SK-MEL-5 (cell line): ENCODE measurements around the gene SCYGR3. TPM values are rescaled to one million over a fixed set of nuclear protein-coding genes. Genes with fewer than 3 reads are reported as not detected.

Source experiments
- DNase-seq: peaks from one replicate; pipeline ENCODE4 v3.0.0-alpha.2; 2016; ENCODE audit warnings: low read depth, low spot score
- in situ Hi-C: cut with HindIII; loops from 2 replicates; pipeline ENCODE4 v1.10.0; 2016; ENCODE audit warnings: low sequenced_read_pairs, high pct_unique_total_duplicates, low pct_unique_long_range_greater_than_20kb
- total RNA-seq: library from RNA; depleted of rRNA; stranded (reverse); fragments of >200 nt; shearing (Covaris generic); gene quantifications from 2 replicates; pipeline ENCODE4 v1.2.3, GENCODE V29; 2014; rRNA removed

The SCYGR3 gene
- total RNA-seq, 1 experiment from 2014 or later: not detected

DNA sequence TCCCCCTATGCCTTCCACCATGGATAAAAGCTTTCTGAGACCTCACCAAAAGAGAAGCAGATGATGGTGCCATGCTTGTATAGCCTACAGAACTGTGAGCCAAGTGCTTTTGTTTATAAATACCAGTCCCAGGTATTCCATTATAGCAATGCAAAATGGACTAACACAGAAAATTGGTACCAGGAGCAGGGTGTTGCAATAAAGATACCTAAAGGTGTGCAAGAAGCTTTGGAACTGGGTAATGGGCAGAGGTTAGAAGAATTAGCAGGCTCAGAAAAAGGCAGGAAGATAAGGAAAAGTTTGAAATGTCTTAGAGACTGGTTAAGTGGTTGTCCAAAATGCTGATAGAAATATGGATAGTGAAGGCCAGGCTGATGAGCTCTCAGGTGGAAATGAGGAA, 32.3 kb downstream of the SCYGR3 start:
- in situ Hi-C loops: no loop called here
- DNase-seq: no peak

DNA sequence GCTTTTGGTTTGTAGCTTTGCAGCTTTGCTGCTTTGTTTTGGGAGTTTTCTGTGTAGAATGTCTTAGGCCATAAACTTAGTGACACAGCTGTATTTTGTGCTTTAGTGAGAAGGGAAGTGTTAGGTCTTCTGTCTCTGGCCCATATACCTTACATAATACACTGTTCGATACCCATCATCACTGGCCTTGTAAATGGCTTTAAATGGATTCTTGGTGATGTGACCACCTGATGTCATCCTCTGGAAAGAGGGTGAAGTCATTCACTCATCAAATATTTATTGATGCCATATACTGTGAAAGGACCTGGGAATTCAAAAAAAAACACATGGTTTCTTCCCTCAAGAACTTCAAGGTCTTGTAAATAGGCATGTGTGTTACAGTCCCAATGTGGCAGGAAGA, 34.8 kb downstream of the SCYGR3 start:
- in situ Hi-C loops: no loop called here
- no peak for DNase-seq

DNA sequence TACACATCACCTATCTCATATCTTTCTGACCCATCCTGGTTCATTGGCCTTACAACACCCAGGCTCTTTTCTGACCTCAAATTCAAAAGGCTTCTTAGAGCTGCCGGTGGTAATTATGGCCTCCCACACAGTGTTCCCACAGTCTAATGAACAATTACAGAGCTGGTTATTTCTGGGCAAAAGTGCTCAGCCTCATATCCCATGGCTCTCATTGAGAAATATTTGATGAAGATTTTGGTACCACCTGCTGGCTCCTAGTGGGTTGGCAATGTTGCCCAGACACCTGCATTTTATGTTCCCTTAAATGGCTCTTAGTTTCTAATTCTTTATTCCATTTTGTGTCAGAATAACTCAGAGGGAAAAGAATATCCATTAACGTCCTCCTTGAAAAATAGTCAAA, 36.0 kb downstream of the SCYGR3 start:
- in situ Hi-C loops: no loop called here
- DNase-seq: no peak

DNA sequence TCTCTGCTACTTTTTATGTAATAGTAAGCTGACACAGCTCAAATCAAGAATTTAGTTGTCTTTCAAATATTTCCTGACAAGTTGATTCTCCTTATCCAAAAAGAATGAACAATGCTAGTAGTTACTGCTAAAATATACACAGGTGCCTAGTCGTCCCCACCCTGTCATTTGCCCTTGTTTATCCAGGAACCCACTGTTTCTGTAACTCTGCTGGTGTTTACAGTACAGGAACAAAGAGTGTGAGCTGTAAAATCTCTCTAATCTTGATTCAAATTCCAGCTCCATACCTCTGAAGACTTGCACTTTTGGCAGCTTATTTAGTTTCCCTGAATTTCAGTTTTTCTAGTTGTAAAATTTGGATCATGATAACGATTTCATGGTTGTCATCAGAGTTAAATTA, 37.1 kb downstream of the SCYGR3 start:
- in situ Hi-C loops: no loop called here
- DNase-seq: no peak

DNA sequence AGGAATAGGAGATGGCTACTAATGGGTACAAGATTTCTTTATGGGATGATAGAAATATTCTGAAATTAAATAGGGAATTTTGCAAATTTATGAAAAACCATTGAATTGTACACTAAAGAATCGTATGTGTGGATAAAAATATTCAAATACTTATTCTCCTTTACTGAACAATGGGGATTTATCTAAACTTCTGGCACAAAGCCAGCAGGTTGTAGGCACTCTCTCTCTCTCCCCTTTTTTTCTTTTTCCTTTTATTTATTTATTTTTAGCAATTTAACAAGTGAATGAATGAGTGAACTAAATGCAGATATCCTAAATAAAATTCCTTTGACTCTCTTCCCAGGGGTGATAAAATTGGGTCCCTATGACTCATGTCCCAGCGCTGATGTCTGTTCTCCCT, 37.8 kb downstream of the SCYGR3 start:
- DNase-seq: no peak
- in situ Hi-C loops: no loop called here

DNA sequence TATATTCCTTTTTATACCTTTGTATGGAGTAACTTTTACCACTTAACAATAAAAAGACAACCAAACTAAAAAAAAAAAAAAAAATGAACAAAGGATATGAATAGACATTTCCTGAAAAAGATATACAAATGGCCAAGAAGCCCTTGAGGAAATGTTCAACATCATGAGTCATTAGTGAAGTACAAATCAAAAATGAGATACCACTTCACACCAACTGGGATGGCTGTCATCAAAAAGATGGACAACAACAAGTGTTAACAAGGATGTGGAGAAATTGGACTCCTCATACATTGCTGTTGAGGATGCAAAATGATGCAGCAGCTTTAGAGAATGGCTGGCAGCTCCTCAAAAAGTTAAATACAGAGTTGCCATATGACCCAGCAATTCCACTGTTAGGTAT, 38.5 kb downstream of the SCYGR3 start:
- DNase-seq: no peak
- in situ Hi-C loops: no loop called here

DNA sequence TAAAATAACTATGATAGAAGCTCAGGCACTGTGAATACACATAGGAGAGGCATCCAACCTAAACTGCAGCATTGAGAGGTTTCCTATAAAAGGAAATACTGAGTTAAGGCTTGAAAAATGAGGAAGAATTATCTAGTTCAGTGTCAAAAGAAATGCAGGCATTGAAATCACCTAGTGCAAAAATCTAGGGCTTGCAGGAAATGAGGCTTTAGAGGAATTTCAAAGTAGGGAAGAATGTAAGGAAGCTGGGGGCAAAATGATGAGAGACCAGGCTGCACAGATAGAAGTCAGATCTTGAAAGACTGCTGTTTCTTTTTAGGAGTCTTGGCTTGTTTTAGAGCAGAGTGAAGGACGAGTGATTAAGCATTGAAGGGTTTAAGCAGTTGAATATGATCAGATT, 44.0 kb downstream of the SCYGR3 start:
- no peak for DNase-seq
- in situ Hi-C loops: no loop called here

DNA sequence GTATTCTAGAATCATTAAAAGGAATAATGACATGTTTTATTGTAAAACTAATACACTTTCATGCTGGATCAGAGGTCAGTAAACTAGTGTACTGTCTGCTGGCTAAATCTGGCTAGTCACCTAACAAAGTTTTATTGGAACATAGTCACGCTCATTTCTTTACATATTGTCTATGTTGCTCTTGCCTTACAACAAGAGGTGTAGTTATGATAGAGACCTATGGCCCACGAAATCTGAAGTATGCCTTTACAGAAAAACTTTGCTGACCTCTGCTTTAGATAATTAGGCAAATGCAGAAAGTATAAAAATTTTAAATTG, 45.8 kb downstream of the SCYGR3 start:
- DNase-seq: no peak
- in situ Hi-C loops: no loop called here

DNA sequence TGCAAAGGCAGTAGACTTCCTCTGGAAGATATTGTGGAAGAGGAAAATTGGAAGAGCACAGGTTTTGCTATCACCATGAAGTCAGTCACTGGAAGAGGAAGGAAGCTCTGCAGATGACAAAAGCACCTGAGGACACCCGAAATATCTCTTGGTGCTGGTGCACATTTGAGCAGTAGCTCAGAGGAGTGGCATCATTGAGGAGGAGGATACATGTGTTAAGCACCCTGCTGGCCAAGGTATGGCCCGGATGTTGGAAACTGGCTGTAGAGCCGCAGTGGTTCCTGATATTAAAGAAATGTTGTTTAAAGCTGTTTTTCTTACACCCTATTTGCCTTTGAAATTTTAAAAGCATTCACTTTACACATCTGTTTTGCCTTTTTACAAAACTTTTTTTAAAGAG, 48.6 kb downstream of the SCYGR3 start:
- in situ Hi-C loops: no loop called here
- no peak for DNase-seq

DNA sequence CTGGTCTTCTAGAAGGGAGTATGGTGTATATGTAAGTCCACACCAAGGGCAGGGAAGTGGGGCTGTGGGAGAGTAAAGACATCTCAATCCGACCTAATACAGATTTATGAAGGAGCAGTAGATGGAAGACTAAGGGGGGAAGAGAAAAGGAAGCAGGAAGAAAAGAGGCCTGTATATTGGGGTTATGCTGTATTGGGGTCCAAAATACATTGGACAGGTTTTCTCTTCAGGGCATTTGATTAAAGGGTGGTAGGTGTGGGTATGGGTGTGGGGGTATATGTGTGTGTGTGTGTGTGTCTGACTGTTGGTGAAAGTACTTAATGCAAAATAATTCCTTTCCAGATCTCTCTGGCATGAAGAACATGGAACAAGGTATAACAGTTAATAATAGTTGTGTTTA, 49.6 kb downstream of the SCYGR3 start:
- DNase-seq: no peak
- in situ Hi-C loops: no loop called here

Other genes starting within 250 kb of the SCYGR3 start
- gene TM4SF20, start 235.5 kb downstream of the SCYGR3 start, total RNA-seq: not detected in 2 replicates
- gene SCYGR1, start 226.9 kb downstream of the SCYGR3 start, total RNA-seq: not detected in 2 replicates
- 113 and 134 TPM in 2 replicates for gene AGFG1, start 142.7 kb downstream of the SCYGR3 start, total RNA-seq
- not detected in 2 replicates for gene SCYGR2, start 15.9 kb downstream of the SCYGR3 start, total RNA-seq
- not detected in 2 replicates for gene SCYGR4, start 2.7 kb upstream of the SCYGR3 start, total RNA-seq
- gene SCYGR5, start 52.0 kb upstream of the SCYGR3 start, total RNA-seq: not detected in 2 replicates
- gene SLC19A3, start 103.2 kb upstream of the SCYGR3 start, total RNA-seq: 1.4 and 1.6 TPM in 2 replicates
- not detected in 2 replicates for gene SCYGR6, start 109.9 kb upstream of the SCYGR3 start, total RNA-seq
- gene SCYGR7, start 113.5 kb upstream of the SCYGR3 start, total RNA-seq: not detected in 2 replicates
- not detected in 2 replicates for gene SCYGR8, start 131.1 kb upstream of the SCYGR3 start, total RNA-seq
- 0.96 and 2.7 TPM in 2 replicates for gene CCL20, start 199.0 kb upstream of the SCYGR3 start, total RNA-seq